IMR-90 (cell line): Measurements from ENCODE around the gene SCAF4. TPM values are rescaled to one million over a fixed set of nuclear protein-coding genes. Genes with fewer than 3 reads are reported as not detected.

ENCODE experiments used
- ATAC-seq: fragments of 200-7000 bp; cut with Tn5 transposase; 2 replicates; pipeline ENCODE4 v1.9.1; 2020; ENCODE audit warnings: low read depth, mild to moderate bottlenecking, moderate library complexity
- BruUV-seq: library from RNA; stranded (reverse); fragments of 400-500 nt; replicated peaks from 2 replicates; lab custom pipeline; 2021; lab: Mats Ljungman, UMichigan
- CTCF ChIA-PET: fragments of 300-600 bp; formaldehyde crosslinking; extraction: SDS; loops from one replicate; lab custom pipeline; 2021; ENCODE audit warnings: antibody characterized with exemption; lab: Yijun Ruan, JAX
- POLR2A ChIA-PET: fragments of 300-600 bp; sonication (Branson Sonifier 250); formaldehyde crosslinking; loops from one replicate; lab custom pipeline; 2022; ENCODE audit warnings: antibody characterized with exemption; ENCODE audit not compliant: unreplicated experiment; lab: Charles Lee
- DNase-seq: peaks from one replicate; pipeline ENCODE4 v3.0.0; 2013
- H2AFZ ChIP-seq: replicated peaks from 2 replicates; pipeline ENCODE3; 2013; ENCODE audit warnings: low read length, mild to moderate bottlenecking; ENCODE audit not compliant: poor library complexity
- H2AK5ac ChIP-seq: 2 replicates; pipeline ENCODE4 v1.6.1; 2013; ENCODE audit warnings: low read depth, low read length, inconsistent platforms
- H2AK9ac ChIP-seq: replicated peaks from 2 replicates; pipeline ENCODE3; 2013; ENCODE audit warnings: mild to moderate bottlenecking, low read depth, low read length, moderate library complexity; ENCODE audit not compliant: poor library complexity
- H2BK120ac ChIP-seq: 2 replicates; pipeline ENCODE4 v1.6.1; 2013; ENCODE audit warnings: low read depth, low read length, inconsistent platforms
- H2BK15ac ChIP-seq: 3 replicates; pipeline ENCODE4 v1.6.1; 2013; ENCODE audit warnings: low read depth, low read length, inconsistent platforms
- H2BK20ac ChIP-seq: 2 replicates; pipeline ENCODE4 v1.6.1; 2013; ENCODE audit warnings: low read depth, mild to moderate bottlenecking, inconsistent platforms, low read length, moderate library complexity
- H2BK5ac ChIP-seq: 2 replicates; pipeline ENCODE4 v1.6.1; 2013; ENCODE audit warnings: mild to moderate bottlenecking, low read depth, low read length, inconsistent platforms; ENCODE audit not compliant: poor library complexity, severe bottlenecking
- H3K14ac ChIP-seq: replicated peaks from 2 replicates; pipeline ENCODE4 v1.6.1; 2013; ENCODE audit warnings: low read depth, low read length, inconsistent platforms
- H3K18ac ChIP-seq: 2 replicates; pipeline ENCODE4 v1.6.1; 2013; ENCODE audit warnings: low read depth, low read length, control low read depth
- H3K23ac ChIP-seq: 2 replicates; pipeline ENCODE4 v1.6.1; 2013; ENCODE audit warnings: low read depth, low read length, inconsistent platforms
- H3K27ac ChIP-seq: 2 replicates; pipeline ENCODE4 v1.5.1; 2013; ENCODE audit warnings: mild to moderate bottlenecking, control low read depth, low read length; ENCODE audit not compliant: insufficient read depth
- H3K27me3 ChIP-seq: 2 replicates; pipeline ENCODE4 v1.6.1; 2013; ENCODE audit warnings: low read length; ENCODE audit not compliant: control insufficient read depth, insufficient read depth
- H3K36me3 ChIP-seq: 2 replicates; pipeline ENCODE4 v1.6.1; 2013; ENCODE audit warnings: low read length, mixed read lengths; ENCODE audit not compliant: control insufficient read depth, insufficient read depth
- H3K4ac ChIP-seq: 2 replicates; pipeline ENCODE4 v1.6.1; 2013; ENCODE audit warnings: low read depth, low read length, inconsistent platforms
- H3K4me1 ChIP-seq: 2 replicates; pipeline ENCODE4 v1.6.1; 2013; ENCODE audit warnings: low read length, mixed read lengths; ENCODE audit not compliant: control insufficient read depth, insufficient read depth
- H3K4me2 ChIP-seq: 2 replicates; pipeline ENCODE4 v1.6.1; 2013; ENCODE audit warnings: low read depth, mild to moderate bottlenecking, control low read depth, low read length, moderate library complexity
- H3K4me3 ChIP-seq: 2 replicates; pipeline ENCODE4 v1.5.1; 2013; ENCODE audit warnings: low read depth, mild to moderate bottlenecking, control low read depth, low read length, moderate library complexity; ENCODE audit not compliant: insufficient read depth
- H3K56ac ChIP-seq: 2 replicates; pipeline ENCODE4 v1.6.1; 2013; ENCODE audit warnings: low read length, inconsistent platforms; ENCODE audit not compliant: insufficient read depth; ENCODE audit errors: extremely low read depth
- H3K79me1 ChIP-seq, 2 experiments: 2 replicates each; pipeline ENCODE4 v1.6.1; 2013; ENCODE audit warnings: low read length in 2 of 2, inconsistent platforms in 1 of 2, low read depth in 1 of 2
- H3K9ac ChIP-seq: 2 replicates; pipeline ENCODE4 v1.6.1; 2013; ENCODE audit warnings: low read depth, low read length, control low read depth
- H3K9me1 ChIP-seq: 2 replicates; pipeline ENCODE4 v1.6.1; 2013; ENCODE audit warnings: low read length, inconsistent platforms; ENCODE audit not compliant: insufficient read depth
- H3K9me3 ChIP-seq: 2 replicates; pipeline ENCODE4 v1.6.1; 2013; ENCODE audit warnings: low read length; ENCODE audit not compliant: control insufficient read depth, insufficient read depth
- H4K20me1 ChIP-seq: 2 replicates; pipeline ENCODE4 v1.6.1; 2013; ENCODE audit warnings: low read length, inconsistent platforms; ENCODE audit not compliant: insufficient read depth
- H4K5ac ChIP-seq: 2 replicates; pipeline ENCODE4 v1.6.1; 2013; ENCODE audit warnings: mild to moderate bottlenecking, low read depth, low read length, control low read depth
- H4K8ac ChIP-seq, 2 experiments: 2 replicates each; pipeline ENCODE4 v1.6.1; 2013; ENCODE audit warnings: low read depth in 2 of 2, low read length in 2 of 2, control low read depth in 1 of 2, inconsistent platforms in 1 of 2
- H4K91ac ChIP-seq: 2 replicates; pipeline ENCODE4 v1.6.1; 2013; ENCODE audit warnings: low read depth, low read length, inconsistent platforms; ENCODE audit not compliant: insufficient read depth
- CEBPB ChIP-seq: IDR thresholded peaks from 2 replicates; pipeline ENCODE4 v1.6.1; 2012; ENCODE audit warnings: low read depth, low read length, improper control_type of control experiment
- CHD1 ChIP-seq: IDR thresholded peaks from 2 replicates; pipeline ENCODE4 v1.6.1; 2012; ENCODE audit warnings: low read depth, low read length, improper control_type of control experiment
- ELK1 ChIP-seq: fragments of 150-350 bp; IDR thresholded peaks from 2 replicates; pipeline ENCODE4 v1.6.1; 2016; ENCODE audit warnings: low read depth, mild to moderate bottlenecking, low read length, moderate library complexity, borderline replicate concordance
- FOS ChIP-seq: fragments of 150-350 bp; IDR thresholded peaks from 2 replicates; pipeline ENCODE4 v1.6.1; 2016; ENCODE audit warnings: low read depth, low read length
- MAZ ChIP-seq: IDR thresholded peaks from 2 replicates; pipeline ENCODE4 v1.6.1; 2012; ENCODE audit warnings: low read depth, mild to moderate bottlenecking, low read length, improper control_type of control experiment, moderate library complexity, borderline replicate concordance
- RFX5 ChIP-seq: IDR thresholded peaks from 2 replicates; pipeline ENCODE4 v1.8.0; 2012; ENCODE audit warnings: low read depth, mild to moderate bottlenecking, low read length, moderate library complexity
- WGBS, 2 experiments: methylation state at CpG; one replicate each; pipeline versions ENCODE4 v1.1.5 to v1.1.7; 2013; ENCODE audit warnings: missing lambda C conversion rate in 2 of 2; ENCODE audit not compliant: insufficient read length in 1 of 2; ENCODE audit errors: extremely low coverage in 2 of 2; 5-methylcytosine and 5-hydroxymethylcytosine counted together
- dilution Hi-C: fragments of 300-500 bp; cut with HindIII; formaldehyde crosslinking; loops from one replicate; pipeline ENCODE4 v1.14.3; 2018; ENCODE audit warnings: low sequenced_read_pairs; ENCODE audit not compliant: unreplicated experiment
- in situ Hi-C: fragments of 300-500 bp; cut with MboI; formaldehyde crosslinking; loops from 3 replicates; pipeline ENCODE4 v1.14.3; 2019; ENCODE audit warnings: low sequenced_read_pairs, inconsistent platforms, mixed read lengths
- intact Hi-C: fragments of 100-400 bp; cut with micrococcal nuclease; formaldehyde crosslinking; loops from 2 replicates; pipeline ENCODE4 v1.10.0; 2022
- polyA plus RNA-seq, 3 experiments: library from polyadenylated mRNA; depleted of rRNA; stranded (reverse); fragments of >200 nt; gene quantifications; 2 replicates each; pipeline ENCODE4 v1.2.3, GENCODE V29; 2012; ENCODE audit warnings: low replicate concordance in 1 of 3
- total RNA-seq: library from RNA; depleted of rRNA; stranded (reverse); fragments of >200 nt; gene quantifications from 2 replicates; pipeline ENCODE4 v1.2.3, GENCODE V29; 2012

Gene SCAF4
- total and polyA plus RNA-seq, 2 of the 4 experiments (the other 2 are of a cell fraction): 2.7 to 12.1 TPM

GRCh38 chr21:31650930-31651329 is 81.0 kb downstream of the SCAF4 start:
- intact Hi-C loops (no loop called here), in situ Hi-C loops (no loop called here), dilution Hi-C loops (no loop called here)
- Histone ChIP-seq H3K27me3 (no peaks in the 10 kb centered on the region), H3K9ac (no peak overlapping the region), H3K9me1 (no peaks in the 10 kb centered on the region), H4K20me1 (no peaks in the 10 kb centered on the region), H4K8ac (no peak overlapping the region), H2AK5ac (no peak overlapping the region), H4K5ac (no peak overlapping the region), H3K14ac (no peak overlapping the region), H2AFZ (no peak overlapping the region), H3K4ac (no peak overlapping the region), H3K23ac (no peak overlapping the region), H3K79me1 (no peaks in the 10 kb centered on the region), H2BK15ac (no peak overlapping the region), H2BK20ac (no peak overlapping the region), H3K56ac (no peak overlapping the region), H3K9me3 (no peaks in the 10 kb centered on the region), H3K18ac (no peak overlapping the region), H3K36me3 (no peaks in the 10 kb centered on the region), H2AK9ac (no peak overlapping the region), H3K27ac (no peak overlapping the region), H3K4me3 (no peak overlapping the region), H2BK5ac (no peak overlapping the region), H3K4me2 (no peak overlapping the region), H3K4me1 (no peaks in the 10 kb centered on the region), H4K91ac (no peak overlapping the region), H2BK120ac (no peak overlapping the region)
- ATAC-seq (no peak), DNase-seq (no peak)
- CTCF ChIA-PET: no interaction called here
- POLR2A ChIA-PET: no interaction called here
- BruUV-seq: no TSS peak
- no CpG with 5 or more reads among the region's 3 CpGs for WGBS, 2 experiments
- no peak for TF ChIP-seq CEBPB
- no peak for TF ChIP-seq RFX5
- no peak for TF ChIP-seq MAZ
- no peak for TF ChIP-seq ELK1
- no peak for TF ChIP-seq CHD1
- TF ChIP-seq FOS: no peak
